ENCODE measurements around the gene MRGPRG.

MRGPRG gene

DNA sequence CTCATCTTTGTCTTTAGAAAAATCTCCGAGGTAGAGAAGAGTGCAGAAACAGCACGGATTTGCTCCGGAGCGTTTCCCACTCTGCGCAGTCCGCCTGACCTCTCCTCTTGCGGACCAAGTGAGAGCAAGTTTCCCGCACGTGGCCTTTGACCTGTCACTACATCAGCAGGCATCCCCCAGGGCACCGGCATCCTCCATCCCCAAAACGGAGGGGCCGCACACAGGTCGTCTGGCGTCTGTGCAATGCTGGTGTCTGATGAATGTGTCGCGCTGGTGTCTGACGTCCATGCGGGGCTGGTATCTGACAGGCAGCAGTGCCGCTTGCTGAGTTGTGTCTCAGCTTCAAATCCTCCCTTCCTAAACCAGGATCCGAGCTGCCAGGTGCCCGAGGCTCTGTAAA, 14.3 kb upstream of the MRGPRG start:
- DNase-seq (ENCODE audit: low read depth, low spot score), result no peak
- H3K27ac ChIP-seq, result no peak overlapping the region
- no peaks in the 10 kb centered on the region for H3K36me3 ChIP-seq (ENCODE audit: insufficient read depth, low read length)

DNA sequence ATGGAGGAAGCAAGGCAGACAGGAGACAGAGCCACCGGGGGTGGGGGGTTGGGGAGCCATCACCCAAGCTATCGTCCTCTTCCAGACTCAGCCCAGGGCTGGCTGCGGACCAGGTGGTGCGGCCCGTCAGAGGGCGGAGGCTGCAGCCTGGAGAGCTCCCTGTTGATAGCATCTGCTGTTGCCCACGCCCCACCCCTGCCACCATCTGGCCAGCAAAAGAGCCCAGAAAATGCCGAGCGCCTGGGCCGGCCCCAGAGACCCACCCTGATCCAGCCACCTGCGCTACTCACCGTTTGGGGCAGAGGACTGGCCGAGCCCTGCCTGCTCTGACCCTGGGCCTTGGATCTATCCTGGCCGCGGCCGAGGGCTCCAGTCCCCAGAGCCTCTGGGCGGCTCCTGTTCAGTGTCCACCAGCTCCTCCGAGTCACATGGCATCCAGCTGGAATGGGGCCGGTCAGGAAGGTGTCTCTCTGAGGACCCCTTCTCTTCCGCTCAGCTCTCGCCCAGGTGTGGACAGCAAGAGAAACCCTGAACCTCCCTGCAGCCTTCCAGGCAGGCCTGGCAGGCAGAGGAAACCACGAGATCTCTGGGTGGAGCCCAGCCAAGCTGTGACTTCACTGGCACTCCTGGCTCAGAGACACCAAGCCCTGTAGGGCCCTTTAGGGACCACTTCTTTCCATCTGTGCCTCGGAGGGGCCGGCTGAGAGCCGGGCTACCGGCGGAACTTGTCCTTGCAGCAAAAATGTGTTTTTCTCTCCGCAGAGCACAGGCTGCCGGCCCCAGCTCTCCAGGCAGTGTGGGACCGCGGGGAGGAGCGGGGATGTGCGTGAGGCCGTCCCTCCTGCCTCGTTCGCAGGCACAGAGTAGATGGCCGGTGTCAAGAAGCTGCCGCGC, 13.5 kb upstream of the MRGPRG start, which contains the start of gene MRGPRE:
MRGPRE (minus strand) TSS at position 567 of the 894 bp plus-strand sequence. CDS start 3,618 bp downstream, outside the sequence.
- no peak within 1 kb of the TSS for H3K4me3 ChIP-seq
- no peaks in the 10 kb centered on the region for H3K9me3 ChIP-seq (ENCODE audit: low read depth, low read length)

More for the DNA sequence above, 14.3 kb upstream of the MRGPRG start:
- H3K9ac ChIP-seq (ENCODE audit: insufficient read length), result no peak overlapping the region
- TF ChIP-seq FOXP2 (optimal IDR thresholded peaks at IDR 0.05; ENCODE audit: control extremely low read depth, extremely low read length, insufficient read depth) (no peak), EZH2 (IDR thresholded peaks at IDR 0.05) (no peak), POLR2AphosphoS5 (IDR thresholded peaks at IDR 0.05; ENCODE audit: borderline replicate concordance, low read depth, low read length) (no peak)
- no peaks in the 10 kb centered on the region for H3K9me3 ChIP-seq (ENCODE audit: low read depth, low read length)
- H3K4me3 ChIP-seq, result no peak overlapping the region

DNA sequence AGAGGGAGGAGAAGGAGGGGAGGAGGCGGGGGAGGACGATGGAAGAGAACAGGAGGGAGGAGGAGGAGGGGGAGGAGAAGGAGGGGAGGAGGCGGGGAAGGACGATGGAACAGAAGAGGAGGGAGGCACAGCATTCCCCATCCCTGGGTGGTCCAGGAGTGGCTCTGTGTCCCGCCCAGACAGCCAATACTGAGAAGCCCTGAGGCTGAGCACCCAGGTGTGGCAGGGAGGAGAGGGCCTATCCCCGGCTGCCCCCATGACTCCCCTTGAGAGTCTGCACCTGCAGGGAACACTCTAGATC, 12.9 kb upstream of the MRGPRG start:
- DNase-seq (ENCODE audit: low read depth, low spot score), result no peak
- H3K27ac ChIP-seq, result no peak overlapping the region
- no peak overlapping the region for H3K9ac ChIP-seq (ENCODE audit: insufficient read length)
- no peak overlapping the region for H3K4me3 ChIP-seq
- no peak for TF ChIP-seq FOXP2 (optimal IDR thresholded peaks at IDR 0.05; ENCODE audit: control extremely low read depth, extremely low read length, insufficient read depth)
- no peak for TF ChIP-seq POLR2AphosphoS5 (IDR thresholded peaks at IDR 0.05; ENCODE audit: borderline replicate concordance, low read depth, low read length)
- TF ChIP-seq EZH2 (IDR thresholded peaks at IDR 0.05), result no peak
- H3K9me3 ChIP-seq (ENCODE audit: low read depth, low read length), result no peaks in the 10 kb centered on the region
- H3K36me3 ChIP-seq (ENCODE audit: insufficient read depth, low read length), result no peaks in the 10 kb centered on the region

More for the DNA sequence above, 13.5 kb upstream of the MRGPRG start, which contains the start of gene MRGPRE:
- no peak for DNase-seq (ENCODE audit: low read depth, low spot score)
- no peak within 1 kb of the TSS for H3K9ac ChIP-seq (ENCODE audit: insufficient read length)
- no peak within 1 kb of the TSS for H3K27ac ChIP-seq
- TF ChIP-seq POLR2AphosphoS5 (IDR thresholded peaks at IDR 0.05; ENCODE audit: borderline replicate concordance, low read depth, low read length), result no peak
- no peak for TF ChIP-seq FOXP2 (optimal IDR thresholded peaks at IDR 0.05; ENCODE audit: control extremely low read depth, extremely low read length, insufficient read depth)
- TF ChIP-seq EZH2 (IDR thresholded peaks at IDR 0.05), result no peak
- no peaks in the 10 kb centered on the region for H3K36me3 ChIP-seq (ENCODE audit: insufficient read depth, low read length)

DNA sequence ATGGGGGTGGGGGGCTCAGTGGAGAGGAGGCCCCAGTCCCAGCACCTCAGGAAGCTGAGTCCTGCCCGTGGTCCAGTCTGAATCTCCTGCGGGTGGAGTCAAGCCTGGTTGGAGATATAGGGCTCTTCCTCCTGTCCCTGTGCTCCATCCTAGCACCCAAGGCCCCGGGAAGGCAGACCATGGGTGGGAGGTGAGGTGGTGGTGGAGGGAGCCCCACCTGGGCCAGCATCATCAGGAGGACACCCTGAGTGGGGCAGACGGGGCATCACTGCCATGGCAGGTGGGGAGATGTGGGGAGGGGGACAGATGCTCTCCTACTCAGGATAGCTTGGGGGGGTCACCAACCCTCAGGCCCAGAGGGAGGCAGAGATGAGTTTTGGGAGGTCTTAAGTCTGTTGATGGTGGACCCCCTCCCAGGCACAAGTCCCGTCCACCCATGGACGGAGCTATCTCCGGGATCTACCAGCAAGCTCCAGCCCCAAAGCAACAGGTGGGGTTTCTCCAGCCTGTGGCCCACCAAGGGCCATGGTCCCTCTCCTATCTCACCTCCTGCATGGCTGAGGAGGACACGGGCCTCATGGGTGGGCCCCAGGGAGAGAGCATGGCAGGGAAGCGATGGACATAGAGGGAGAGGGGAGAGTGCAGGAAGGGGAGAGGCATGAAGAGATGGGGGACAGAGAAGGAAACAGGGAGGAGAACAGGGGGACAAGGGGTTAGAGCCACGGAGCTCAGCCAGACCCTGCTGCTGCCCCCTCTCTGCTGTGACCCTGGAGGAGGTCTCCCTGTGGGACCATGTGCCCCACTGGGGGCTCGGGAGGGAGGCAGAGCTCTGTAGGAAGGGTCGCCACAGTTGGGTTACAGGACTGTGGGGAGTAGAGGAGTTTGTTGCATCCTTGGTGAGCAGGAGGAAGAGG, 12.3 kb upstream of the MRGPRG start:
- no peak for DNase-seq (ENCODE audit: low read depth, low spot score)
- no peak overlapping the region for H3K4me3 ChIP-seq
- no peaks in the 10 kb centered on the region for H3K9me3 ChIP-seq (ENCODE audit: low read depth, low read length)
- no peak overlapping the region for H3K27ac ChIP-seq
- H3K9ac ChIP-seq (ENCODE audit: insufficient read length), result no peak overlapping the region
- H3K36me3 ChIP-seq (ENCODE audit: insufficient read depth, low read length), result no peaks in the 10 kb centered on the region
- TF ChIP-seq EZH2 (IDR thresholded peaks at IDR 0.05), result no peak
- no peak for TF ChIP-seq POLR2AphosphoS5 (IDR thresholded peaks at IDR 0.05; ENCODE audit: borderline replicate concordance, low read depth, low read length)
- TF ChIP-seq FOXP2 (optimal IDR thresholded peaks at IDR 0.05; ENCODE audit: control extremely low read depth, extremely low read length, insufficient read depth), result no peak

DNA sequence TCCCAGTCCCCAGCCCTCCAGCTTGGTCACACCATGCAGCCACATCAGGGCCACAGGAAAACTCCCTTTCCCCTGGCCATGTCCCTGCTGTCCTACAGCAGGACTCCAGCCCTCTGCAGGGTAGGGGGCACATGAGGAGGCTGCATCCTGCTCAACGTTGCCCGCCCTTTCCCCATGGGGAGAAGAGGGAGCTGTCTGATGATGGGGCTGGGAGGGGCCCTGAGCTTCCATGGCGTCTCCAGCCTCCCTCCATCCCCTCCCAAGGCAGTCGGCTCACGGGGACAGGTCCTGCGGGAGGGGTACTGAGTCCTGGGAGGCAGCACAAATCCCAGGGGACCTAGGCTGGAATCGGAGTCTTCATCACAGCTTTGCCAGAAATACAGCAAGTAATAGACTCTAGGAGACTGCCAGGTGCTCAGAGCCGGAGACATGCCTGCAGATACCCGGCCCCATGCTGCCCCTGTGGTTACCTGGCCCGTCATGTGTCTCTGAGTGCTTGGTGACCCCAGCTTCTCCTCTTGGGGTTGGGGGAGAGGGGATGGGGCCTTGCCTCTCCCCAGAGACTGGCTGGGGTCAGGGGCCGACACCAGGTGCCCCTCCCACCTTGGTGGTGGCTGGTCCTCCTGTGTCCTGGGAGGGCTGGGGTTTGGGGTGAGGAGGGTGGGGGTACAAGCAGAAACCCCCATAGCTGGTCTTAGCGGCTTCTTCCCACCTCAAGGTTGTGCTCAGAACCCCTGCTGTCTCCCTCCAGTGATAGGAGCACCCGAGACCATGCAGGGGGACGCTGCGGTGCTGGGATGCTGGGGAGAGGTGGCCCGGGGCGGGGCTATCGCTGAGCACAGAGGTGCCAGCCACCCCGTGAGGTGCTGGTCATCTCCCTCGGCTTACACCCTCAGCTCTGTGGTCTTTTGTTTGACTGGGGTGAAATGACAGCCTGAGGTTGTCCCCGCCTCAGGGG, 11.3 kb upstream of the MRGPRG start:
- Histone ChIP-seq H3K9me3 (ENCODE audit: low read depth, low read length) (no peaks in the 10 kb centered on the region), H3K36me3 (ENCODE audit: insufficient read depth, low read length) (no peaks in the 10 kb centered on the region), H3K9ac (ENCODE audit: insufficient read length) (no peak overlapping the region), H3K27ac (no peak overlapping the region), H3K4me3 (no peak overlapping the region)
- TF ChIP-seq EZH2 (IDR thresholded peaks at IDR 0.05) (no peak), POLR2AphosphoS5 (IDR thresholded peaks at IDR 0.05; ENCODE audit: borderline replicate concordance, low read depth, low read length) (no peak), FOXP2 (optimal IDR thresholded peaks at IDR 0.05; ENCODE audit: control extremely low read depth, extremely low read length, insufficient read depth) (no peak)
- no peak for DNase-seq (ENCODE audit: low read depth, low spot score)

DNA sequence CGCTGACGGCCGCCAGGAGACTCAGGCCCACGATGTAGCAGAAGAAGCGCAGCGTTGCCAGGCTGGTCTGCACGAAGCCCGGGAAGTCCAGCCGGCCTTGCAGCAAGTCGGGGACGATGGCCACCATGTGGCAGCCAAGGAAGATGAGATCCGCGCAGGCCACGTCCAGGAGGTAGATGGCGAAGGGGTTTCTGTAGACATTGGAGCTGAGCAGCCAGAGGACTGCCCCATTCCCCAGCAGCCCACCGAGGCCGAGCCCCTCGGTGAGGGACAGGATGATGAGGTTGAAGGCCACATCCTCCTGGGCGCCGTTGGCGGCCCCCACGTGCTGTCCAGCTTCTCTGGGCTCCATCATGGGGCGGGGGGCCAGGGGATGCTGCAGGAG, 9.8 kb upstream of the MRGPRG start:
- Histone ChIP-seq H3K27ac (no peak overlapping the region), H3K9ac (ENCODE audit: insufficient read length) (no peak overlapping the region), H3K36me3 (ENCODE audit: insufficient read depth, low read length) (no peaks in the 10 kb centered on the region), H3K4me3 (no peak overlapping the region), H3K9me3 (ENCODE audit: low read depth, low read length) (no peaks in the 10 kb centered on the region)
- no peak for DNase-seq (ENCODE audit: low read depth, low spot score)
- TF ChIP-seq EZH2 (IDR thresholded peaks at IDR 0.05) (no peak), FOXP2 (optimal IDR thresholded peaks at IDR 0.05; ENCODE audit: control extremely low read depth, extremely low read length, insufficient read depth) (no peak), POLR2AphosphoS5 (IDR thresholded peaks at IDR 0.05; ENCODE audit: borderline replicate concordance, low read depth, low read length) (no peak)

DNA sequence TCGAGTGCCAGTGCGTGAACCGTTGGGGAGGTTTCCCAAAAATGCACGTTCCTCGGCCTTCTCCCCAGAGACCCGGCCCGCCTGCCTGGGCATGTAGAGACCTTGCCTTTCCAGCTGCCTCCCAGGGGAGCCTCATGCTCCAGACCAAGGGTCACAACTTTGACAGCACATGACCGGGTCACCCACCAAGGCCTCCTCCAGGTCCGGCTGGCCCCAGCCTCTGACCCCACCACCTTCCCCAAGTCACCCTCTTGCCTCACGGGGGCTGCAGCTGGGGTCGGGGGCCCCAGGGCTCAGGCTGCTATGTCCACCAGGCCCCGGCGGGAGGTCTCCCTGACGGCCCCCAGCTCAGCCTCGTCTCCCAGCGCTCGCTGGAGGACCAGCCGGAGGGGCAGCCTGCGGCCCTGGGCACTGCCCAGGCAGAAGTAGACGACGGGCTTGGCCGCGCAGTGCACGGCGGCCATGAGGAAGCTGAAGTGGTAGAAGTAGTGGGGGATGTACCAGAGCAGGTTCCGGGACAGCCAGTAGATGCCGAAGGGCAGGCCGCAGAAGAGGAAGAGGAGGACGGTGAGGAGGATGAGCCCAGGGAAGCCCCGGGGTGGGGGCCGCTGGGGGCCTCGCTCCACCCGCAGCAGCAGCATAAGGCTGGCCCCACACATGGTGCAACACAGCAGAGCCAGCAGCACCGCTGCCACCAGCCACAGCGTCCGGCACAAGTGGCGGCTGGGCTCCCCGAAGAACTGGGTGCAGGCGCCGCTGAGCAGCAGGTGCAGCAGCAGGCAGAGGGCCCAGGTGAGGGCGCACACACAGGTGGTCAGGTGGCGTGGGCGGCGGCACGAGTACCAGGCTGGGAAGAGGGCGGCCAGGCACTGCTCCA, 9.2 kb upstream of the MRGPRG start:
- no peak for DNase-seq (ENCODE audit: low read depth, low spot score)
- H3K9me3 ChIP-seq (ENCODE audit: low read depth, low read length), result no peaks in the 10 kb centered on the region
- H3K27ac ChIP-seq, result no peak overlapping the region
- H3K9ac ChIP-seq (ENCODE audit: insufficient read length), result no peak overlapping the region
- no peak for TF ChIP-seq FOXP2 (optimal IDR thresholded peaks at IDR 0.05; ENCODE audit: control extremely low read depth, extremely low read length, insufficient read depth)
- TF ChIP-seq EZH2 (IDR thresholded peaks at IDR 0.05), result no peak
- TF ChIP-seq POLR2AphosphoS5 (IDR thresholded peaks at IDR 0.05; ENCODE audit: borderline replicate concordance, low read depth, low read length), result no peak
- no peaks in the 10 kb centered on the region for H3K36me3 ChIP-seq (ENCODE audit: insufficient read depth, low read length)
- H3K4me3 ChIP-seq, result no peak overlapping the region

All from SK-N-MC (cell line).